SKM-1 (cell line): ENCODE measurements around the gene TMEM183A.
"Not testable (repeated sequence)": the region's sequence is repeated elsewhere in the genome, so short reads cannot be mapped to it uniquely, and the experiment has no call there.

Experiments used
- DNase-seq: peaks from one replicate; lab custom pipeline; 2025; ENCODE audit not compliant: unreplicated experiment; lab: John Stamatoyannopoulos, UW

TMEM183A gene

GRCh38 chr1:202987255-202987654 lies 19.9 kb upstream of the TMEM183A start:
- no peak for DNase-seq

GRCh38 chr1:202987922-202988583 lies 19.1 kb upstream of the TMEM183A start:
- peak; percentile 52 for DNase-seq

GRCh38 chr1:202989879-202990278 lies 17.3 kb upstream of the TMEM183A start:
- no peak for DNase-seq

DNA sequence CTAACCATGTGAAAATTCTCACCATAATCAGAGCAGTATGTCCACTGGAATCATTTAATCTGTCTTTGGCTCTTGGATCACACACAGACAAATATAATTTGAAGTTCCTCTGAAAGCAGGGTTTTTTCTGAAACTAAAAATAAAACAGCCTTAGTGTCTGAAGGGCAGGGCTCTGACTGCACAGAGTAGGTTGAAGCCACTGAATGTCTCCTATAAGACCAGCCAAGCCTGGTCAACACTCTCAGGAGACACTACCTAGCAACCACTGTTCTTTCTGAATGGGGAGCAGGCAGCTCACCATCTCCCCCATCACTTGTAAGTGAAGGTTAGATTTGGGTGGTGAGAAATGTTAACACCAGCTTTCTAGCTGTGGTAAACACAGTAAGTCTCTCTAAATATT lies 16.1 kb upstream of the TMEM183A start:
- DNase-seq = no peak

DNA sequence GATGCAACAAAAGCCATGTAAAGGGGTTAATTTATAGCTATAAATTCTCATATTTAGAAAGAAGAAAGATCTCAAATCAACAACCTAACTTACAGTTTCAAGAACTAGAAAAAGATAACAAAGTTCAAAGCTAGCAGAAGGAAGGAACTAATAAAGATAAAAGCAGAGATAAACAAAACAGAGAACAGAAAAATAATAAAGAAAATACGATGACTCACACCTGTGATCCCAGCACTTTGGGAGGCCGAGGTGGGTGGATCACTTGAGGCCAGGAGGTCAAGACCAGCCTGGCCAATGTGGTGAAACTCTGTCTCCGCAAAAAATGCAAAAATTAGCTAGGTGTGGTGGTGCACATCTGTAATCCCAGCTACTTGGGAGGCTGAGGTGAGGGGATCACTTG lies 12.4 kb upstream of the TMEM183A start:
- DNase-seq = no peak

GRCh38 chr1:202998836-202999750 lies 8.1 kb upstream of the TMEM183A start:
- peak; percentile 74 for DNase-seq

- no peak for DNase-seq
Observed at GRCh38 chr1:203000217-203000944, 6.8 kb upstream of the TMEM183A start.

- DNase-seq = no peak
Observed at GRCh38 chr1:203001986-203002385, 5.2 kb upstream of the TMEM183A start.

DNA sequence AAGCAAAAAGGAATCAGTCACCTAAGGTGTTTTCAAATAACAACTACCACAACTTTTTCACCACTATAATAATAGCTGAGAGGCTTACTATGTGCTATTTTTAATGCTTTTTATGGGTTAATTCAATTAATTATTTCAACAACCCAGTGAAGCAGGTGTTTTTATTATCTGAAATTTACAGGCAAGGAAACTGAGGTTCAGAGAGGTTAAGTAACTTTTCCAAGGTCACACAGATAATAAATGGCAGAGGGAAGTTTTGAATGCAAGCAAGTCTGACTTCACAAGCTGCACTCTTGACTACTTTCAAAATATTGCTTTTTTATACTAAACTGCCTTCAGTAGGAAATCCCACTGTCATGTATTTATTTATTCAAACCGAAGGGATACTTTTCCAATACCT lies 4.2 kb upstream of the TMEM183A start:
- no peak for DNase-seq

DNA sequence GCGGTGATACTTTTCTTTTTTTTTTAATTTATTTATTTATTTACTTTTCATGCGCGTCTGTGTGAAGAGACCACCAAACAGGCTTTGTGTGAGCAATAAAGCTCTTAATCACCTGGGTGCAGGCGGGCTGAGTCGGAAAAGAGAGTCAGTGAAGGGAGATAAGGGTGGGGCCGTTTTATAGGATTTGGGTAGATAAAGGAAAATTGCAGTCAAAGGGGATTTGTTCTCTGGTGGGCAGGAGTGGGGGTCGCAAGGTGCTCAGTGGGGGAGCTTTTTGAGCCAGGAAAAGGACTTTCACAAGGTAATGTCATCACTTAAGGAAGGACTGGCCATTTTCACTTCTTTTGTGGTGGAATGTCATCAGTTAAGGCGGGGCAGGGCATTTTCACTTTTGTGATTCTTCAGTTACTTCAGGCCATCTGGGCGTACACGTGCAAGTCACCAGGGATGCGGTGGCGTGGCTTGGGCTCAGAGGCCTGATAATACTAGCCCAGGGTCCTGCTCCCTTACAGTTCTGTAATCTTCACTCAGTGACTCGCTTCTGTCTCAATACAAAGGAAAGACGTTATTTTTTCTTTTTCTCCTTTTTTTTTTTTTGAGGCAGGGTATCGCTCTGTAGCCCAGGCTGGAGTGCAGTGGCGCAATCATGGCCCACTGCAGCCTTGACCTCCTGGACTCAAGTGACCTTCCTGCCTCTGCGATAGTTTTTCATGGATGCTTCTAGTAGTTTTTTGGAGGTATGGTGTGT lies 1.6 kb upstream of the TMEM183A start:
- DNase-seq = peak; percentile 33

DNA sequence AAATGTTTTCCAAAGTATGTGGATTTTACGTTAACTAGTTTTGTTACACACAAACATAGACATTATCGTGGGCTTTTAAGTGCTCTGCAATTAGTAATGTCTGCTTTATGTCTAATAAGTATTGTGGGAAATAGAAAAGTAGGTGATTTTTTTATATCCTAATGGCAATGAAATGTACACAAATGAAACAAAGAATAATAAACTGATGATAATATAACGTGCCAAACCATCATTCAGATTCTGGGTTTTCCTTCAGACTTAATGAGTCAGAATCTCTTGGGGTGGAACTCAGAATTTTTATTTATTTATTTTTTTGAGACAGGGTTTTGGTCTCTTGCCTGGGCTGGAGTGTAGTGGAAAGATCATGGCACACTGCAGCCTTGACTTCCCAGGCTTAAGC lies 2.0 kb downstream of the TMEM183A start:
- DNase-seq = no peak

GRCh38 chr1:203011582-203011981 lies 4.4 kb downstream of the TMEM183A start:
- no peak for DNase-seq

DNA sequence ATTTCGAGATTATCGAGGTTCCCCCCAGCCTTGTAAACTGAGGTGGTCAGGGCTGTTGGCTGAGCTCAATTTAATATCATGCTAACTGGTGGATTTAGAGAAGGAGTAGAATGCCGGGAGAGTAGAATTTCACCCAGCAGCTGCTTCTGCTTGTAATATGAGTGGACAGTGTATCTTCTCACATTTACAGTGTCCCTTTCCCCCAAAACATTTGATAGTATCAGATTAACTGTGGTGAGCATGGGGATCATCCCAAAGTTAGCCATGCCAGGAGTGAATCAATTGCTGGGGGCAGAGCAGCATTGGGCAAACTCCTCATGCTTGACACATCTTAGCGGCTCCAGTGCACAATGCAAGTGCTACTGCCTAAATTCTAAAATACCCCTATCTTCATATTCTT lies 9.9 kb downstream of the TMEM183A start:
- DNase-seq = no peak

DNA sequence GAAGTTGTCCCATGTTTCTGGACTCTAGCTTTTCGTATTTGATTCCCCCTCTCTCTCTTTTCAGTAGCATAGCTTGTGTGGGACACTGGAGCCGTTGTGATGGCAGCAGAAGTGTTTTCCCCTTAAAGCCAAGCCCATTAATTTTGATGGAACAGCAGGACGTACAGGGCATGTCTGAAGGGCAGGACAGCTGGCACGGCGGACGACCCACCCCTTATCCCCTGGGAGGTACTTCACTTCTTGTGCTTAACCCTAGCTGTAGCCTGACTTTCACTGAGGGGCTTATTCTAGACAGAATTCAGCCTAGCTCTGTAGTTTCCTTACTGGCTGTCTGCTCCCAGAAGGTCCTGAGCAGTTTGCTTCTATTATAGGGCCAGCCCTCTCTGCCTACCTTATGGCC lies 10.5 kb downstream of the TMEM183A start:
- no peak for DNase-seq

DNA sequence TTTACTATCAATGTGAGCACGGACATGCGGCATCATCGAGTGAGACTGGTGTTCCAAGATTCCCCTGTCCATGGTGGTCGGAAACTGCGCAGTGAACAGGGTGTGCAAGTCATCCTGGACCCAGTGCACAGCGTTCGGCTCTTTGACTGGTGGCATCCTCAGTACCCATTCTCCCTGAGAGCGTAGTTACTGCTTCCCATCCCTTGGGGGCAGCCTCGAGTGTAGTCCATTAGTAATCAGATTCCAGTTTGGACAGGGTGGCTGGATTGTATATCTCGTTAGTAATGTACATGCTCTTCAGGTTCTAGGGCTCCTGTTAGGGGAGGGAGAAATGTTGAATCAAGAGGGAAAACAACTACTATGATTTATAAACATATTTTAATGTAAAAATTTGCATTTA lies 15.7 kb downstream of the TMEM183A start:
- not testable (repeated sequence) for DNase-seq

DNA sequence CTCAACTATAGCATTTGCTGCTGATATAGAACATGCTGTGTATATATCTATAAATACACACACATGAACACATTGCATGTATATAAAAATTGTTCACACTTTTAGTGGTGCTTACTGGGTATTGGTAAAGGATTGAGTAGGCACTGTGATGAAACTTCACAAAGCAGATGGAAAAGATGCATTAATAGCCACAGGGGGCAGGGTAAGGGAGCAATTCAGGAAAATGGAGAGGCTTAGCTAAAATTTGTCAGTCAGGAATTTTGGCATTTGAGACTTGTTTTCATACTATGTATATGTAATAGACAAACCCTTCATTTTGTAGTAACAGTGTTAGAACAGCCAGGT lies 18.5 kb downstream of the TMEM183A start:
- no peak for DNase-seq

DNA sequence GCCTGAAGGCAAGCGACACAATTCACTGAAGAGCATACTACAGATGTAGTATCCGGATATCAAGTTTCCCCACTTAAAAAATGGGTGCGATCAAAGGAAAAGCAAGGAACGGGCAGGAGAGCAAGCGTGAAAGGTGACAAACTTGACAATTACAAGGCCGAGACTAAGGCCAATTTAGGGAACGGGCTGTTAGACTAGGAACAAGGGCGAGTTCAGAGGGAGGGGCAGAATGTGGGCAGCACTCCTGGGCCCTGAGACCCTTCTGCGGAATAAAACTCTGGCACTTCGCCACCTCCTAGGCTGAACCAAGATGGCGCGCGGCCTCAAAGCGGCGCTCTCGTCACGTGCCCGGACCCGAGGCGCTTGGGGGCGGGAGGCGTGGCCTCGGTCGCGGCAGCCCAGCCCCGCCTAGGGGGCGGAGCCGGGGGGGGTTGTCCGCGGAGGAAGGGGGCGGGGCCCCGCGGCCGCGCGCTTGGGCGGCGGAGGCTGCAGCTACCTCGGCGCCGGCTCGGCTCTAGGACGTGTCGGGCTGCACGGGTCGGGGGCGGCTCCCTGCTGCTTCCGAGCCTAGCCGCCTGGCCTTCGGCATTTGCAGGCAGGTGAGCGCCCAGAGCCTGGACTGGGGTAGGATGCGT lies 19.0 kb downstream of the TMEM183A start, which contains the start of gene PPFIA4:
Gene PPFIA4 (plus strand): TSS at position 461 of the 635 bp plus-strand sequence. CDS start 12,518 bp downstream, outside the sequence.
- peak; percentile 86 for DNase-seq

- no peak for DNase-seq
Observed at GRCh38 chr1:203026666-203027663, 19.8 kb downstream of the TMEM183A start.

DNA sequence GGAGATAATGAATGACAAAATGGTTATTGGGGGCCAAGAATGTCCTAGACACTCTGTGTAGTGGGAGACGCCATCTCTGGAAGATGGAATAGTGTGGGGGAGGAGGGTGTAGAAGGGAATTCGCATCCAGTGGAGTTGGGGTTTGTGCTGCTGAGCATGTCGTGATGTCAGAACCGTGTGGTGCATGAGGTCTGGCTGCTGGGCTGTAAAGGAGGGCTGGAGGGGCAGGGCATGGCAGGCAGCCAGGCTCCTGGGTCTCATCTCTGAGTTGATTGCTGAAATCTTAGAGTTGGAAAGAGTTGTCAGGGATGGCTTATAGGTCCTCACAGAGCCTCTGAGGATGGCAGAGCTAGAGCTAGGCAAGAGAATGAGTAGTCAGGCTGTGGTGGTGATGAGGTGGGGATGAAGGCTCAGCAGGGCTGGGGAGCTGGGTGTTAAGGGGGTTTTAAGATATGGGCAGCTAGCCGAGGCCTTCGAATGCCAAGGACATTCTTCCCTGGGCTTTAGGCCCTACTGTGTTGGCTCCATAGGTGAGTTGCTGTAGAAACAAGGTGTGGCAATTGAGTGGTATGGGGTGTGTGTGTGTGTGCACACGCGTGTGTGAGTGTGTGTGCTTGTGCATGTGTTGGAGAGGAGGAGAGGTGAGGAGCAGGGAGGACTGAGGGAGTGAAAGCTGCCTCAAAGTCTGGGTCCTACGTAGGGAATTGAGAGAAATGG lies 21.1 kb downstream of the TMEM183A start:
- DNase-seq = no peak
